ENCODE measurements around the gene ZNF648. TPM values are rescaled to one million over a fixed set of nuclear protein-coding genes. Genes with fewer than 3 reads are reported as not detected.
"Not testable (repeated sequence)": the region's sequence is repeated elsewhere in the genome, so short reads cannot be mapped to it uniquely, and the experiment has no call there.

ZNF648 gene
- total RNA-seq, 1 donor from 2014 or later: not detected

DNA sequence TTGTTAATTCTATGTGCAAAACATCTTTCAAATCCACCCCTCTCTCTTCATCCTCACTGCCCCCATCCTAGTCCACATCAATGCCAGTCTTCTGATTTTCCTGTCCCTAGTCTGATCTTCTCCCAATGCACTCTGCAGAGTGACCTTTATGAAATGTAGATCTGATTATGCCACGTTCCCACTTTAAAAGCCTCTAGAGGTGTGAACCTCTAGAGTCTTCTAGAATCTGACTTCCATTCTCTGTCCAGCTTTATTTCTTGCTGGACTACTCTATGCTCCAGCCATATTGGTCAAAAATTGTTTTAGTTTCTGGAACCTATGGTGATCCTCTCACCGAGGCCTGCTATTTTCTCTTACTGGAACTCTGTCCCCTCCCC lies 32.5 kb downstream of the ZNF648 start:
- Histone ChIP-seq H3K9me3 (no peaks in the 10 kb centered on the region), H3K27ac (peak overlapping the region; percentile 81), H3K4me1 (peaks cover 13% of the 10 kb centered on the region), H3K27me3 (ENCODE audit: low read depth) (no peaks in the 10 kb centered on the region), H3K4me3 (peak overlapping the region; percentile 57), H3K36me3 (no peaks in the 10 kb centered on the region)
- intact Hi-C loops (cut with DNase I): no loop called here
- ATAC-seq (no peak), DNase-seq (no peak)
- TF ChIP-seq, protein P1, sequence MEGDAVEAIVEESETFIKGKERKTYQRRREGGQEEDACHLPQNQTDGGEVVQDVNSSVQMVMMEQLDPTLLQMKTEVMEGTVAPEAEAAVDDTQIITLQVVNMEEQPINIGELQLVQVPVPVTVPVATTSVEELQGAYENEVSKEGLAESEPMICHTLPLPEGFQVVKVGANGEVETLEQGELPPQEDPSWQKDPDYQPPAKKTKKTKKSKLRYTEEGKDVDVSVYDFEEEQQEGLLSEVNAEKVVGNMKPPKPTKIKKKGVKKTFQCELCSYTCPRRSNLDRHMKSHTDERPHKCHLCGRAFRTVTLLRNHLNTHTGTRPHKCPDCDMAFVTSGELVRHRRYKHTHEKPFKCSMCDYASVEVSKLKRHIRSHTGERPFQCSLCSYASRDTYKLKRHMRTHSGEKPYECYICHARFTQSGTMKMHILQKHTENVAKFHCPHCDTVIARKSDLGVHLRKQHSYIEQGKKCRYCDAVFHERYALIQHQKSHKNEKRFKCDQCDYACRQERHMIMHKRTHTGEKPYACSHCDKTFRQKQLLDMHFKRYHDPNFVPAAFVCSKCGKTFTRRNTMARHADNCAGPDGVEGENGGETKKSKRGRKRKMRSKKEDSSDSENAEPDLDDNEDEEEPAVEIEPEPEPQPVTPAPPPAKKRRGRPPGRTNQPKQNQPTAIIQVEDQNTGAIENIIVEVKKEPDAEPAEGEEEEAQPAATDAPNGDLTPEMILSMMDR (IDR thresholded peaks at IDR 0.05): no peak

GRCh38 chr1:182015360-182015759 lies 46.2 kb downstream of the ZNF648 start:
- no peaks in the 10 kb centered on the region for H3K4me1 ChIP-seq
- intact Hi-C loops (cut with DNase I): no loop called here
- ATAC-seq (no peak), DNase-seq (no peak)
- H3K4me3 ChIP-seq: no peak overlapping the region
- TF ChIP-seq, protein P1 (IDR thresholded peaks at IDR 0.05): no peak
- no peaks in the 10 kb centered on the region for H3K36me3 ChIP-seq
- H3K27me3 ChIP-seq (ENCODE audit: low read depth): no peaks in the 10 kb centered on the region
- H3K9me3 ChIP-seq: peaks cover 8% of the 10 kb centered on the region
- no peak overlapping the region for H3K27ac ChIP-seq

DNA sequence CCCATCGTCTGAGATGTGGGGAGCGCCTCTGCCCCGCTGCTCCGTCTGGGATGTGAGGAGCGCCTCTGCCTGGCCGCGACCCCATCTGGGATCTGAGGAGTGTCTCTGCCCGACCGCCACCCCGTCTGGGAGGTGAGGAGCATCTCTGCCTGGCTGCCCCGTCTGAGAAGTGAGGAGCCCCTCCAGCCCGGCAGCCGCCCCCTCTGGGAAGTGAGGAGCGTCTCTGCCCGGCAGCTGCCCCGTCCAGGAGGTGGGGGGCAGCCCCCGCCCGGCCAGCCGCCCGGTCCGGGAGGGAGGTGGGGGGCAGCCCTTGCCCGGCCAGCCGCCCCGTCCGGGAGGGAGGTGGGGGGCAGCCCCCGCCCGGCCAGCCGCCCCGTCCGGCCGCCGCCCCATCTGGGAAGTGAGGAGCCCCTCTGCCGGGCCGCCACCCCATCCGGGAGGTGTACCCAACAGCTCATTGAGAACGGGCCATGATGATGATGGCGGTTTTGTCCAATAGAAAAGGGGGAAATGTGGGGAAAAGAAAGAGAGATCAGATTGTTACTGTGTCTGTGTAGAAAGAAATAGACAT lies 50.6 kb downstream of the ZNF648 start:
- H3K36me3 ChIP-seq; H3K9me3 ChIP-seq; intact Hi-C loops (cut with DNase I); ATAC-seq; DNase-seq; H3K4me1 ChIP-seq; H3K4me3 ChIP-seq; H3K27ac ChIP-seq; H3K27me3 ChIP-seq (ENCODE audit: low read depth): not testable (repeated sequence)

DNA sequence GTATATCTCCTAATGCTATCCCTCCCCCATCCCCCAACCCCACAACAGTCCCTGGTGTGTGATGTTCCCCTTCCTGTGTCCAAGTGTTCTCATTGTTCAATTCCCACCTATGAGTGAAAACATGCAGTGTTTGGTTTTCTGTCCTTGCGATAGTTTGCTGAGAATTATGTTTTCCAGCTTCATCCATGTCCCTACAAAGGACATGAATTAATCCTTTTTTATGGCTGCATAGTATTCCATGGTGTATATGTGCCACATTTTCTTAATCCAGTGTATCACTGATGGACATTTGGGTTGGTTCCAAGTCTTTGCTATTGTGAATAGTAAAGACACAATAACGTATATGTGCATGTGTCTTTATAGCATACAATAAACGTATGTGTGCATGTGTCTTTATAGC lies 56.1 kb downstream of the ZNF648 start:
- ATAC-seq; H3K27ac ChIP-seq; H3K4me3 ChIP-seq; DNase-seq; H3K9me3 ChIP-seq; H3K27me3 ChIP-seq (ENCODE audit: low read depth); H3K4me1 ChIP-seq; intact Hi-C loops (cut with DNase I); H3K36me3 ChIP-seq: not testable (repeated sequence)

- TF ChIP-seq, protein P1 (IDR thresholded peaks at IDR 0.05): no peak
- no peak for DNase-seq
- intact Hi-C loops (cut with DNase I): no loop called here
- no peaks in the 10 kb centered on the region for H3K4me1 ChIP-seq
- H3K27ac ChIP-seq: no peak overlapping the region
- no peaks in the 10 kb centered on the region for H3K27me3 ChIP-seq (ENCODE audit: low read depth)
- ATAC-seq: no peak
- H3K4me3 ChIP-seq: no peak overlapping the region
- H3K9me3 ChIP-seq: no peaks in the 10 kb centered on the region
- H3K36me3 ChIP-seq: no peaks in the 10 kb centered on the region
Observed at GRCh38 chr1:182004601-182005000, 56.9 kb downstream of the ZNF648 start.

Measured in lower lobe of right lung (tissue), 2 donors.